Measurements from ENCODE around the gene ALG11.
A peak's percentile ranks its signal among the peaks of the same experiment; 100 is the strongest.

Gene ALG11

GRCh38 chr13:52061587-52061986, 49.4 kb downstream of the ALG11 start:
- in situ Hi-C loops (cut with HindIII; ENCODE audit: low sequenced_read_pairs), result no loop called here
- DNase-seq (ENCODE audit: low read depth), result no peak
- no peak for TF ChIP-seq CTCF (IDR thresholded peaks at IDR 0.05; ENCODE audit: low read depth, low read length, missing control alignments)
- no peak overlapping the region for H3K4me3 ChIP-seq (ENCODE audit: low read depth, low read length)

DNA sequence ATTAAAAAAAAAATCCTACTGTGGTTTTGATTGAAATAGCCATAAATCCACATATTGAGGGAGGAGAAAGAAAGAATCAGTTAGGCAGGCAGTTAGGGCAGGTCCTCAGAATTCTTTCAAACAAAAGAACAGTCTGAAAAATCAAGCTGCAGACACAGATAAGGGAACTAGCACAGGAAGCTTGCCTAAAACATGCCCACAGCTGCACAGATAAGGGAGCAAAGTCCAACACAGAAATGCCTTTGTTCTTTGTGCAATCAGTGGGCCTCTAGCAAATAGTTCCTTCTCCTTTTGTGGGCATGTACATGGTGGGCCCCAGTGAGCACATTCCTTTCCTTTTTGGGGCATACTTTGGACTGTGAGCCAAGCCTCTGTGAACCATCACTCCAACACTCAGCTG, 55.0 kb downstream of the ALG11 start:
- no peak for DNase-seq (ENCODE audit: low read depth)
- TF ChIP-seq CTCF (IDR thresholded peaks at IDR 0.05; ENCODE audit: low read depth, low read length, missing control alignments), result no peak
- H3K4me3 ChIP-seq (ENCODE audit: low read depth, low read length), result no peak overlapping the region
- in situ Hi-C loops (cut with HindIII; ENCODE audit: low sequenced_read_pairs), result no loop called here

GRCh38 chr13:52070929-52071523, 58.8 kb downstream of the ALG11 start:
- no peak overlapping the region for H3K4me3 ChIP-seq (ENCODE audit: low read depth, low read length)
- in situ Hi-C loops (cut with HindIII; ENCODE audit: low sequenced_read_pairs), result no loop called here
- no peak for DNase-seq (ENCODE audit: low read depth)

More at GRCh38 chr13:52070929-52071523, 58.8 kb downstream of the ALG11 start:
- peak; percentile 14 for TF ChIP-seq CTCF (IDR thresholded peaks at IDR 0.05; ENCODE audit: low read depth, low read length, missing control alignments)
